Measurements from ENCODE around the gene MYO1C.
"Not testable (repeated sequence)": the region's sequence is repeated elsewhere in the genome, so short reads cannot be mapped to it uniquely, and the experiment has no call there.

MYO1C gene

GRCh38 chr17:1447052-1447451 lies 45.4 kb downstream of the MYO1C start:
- TF ChIP-seq CTCF (conservative IDR thresholded peaks at IDR 0.05; ENCODE audit: low read depth), result no peak
- ChIA-PET POLR2A (ENCODE audit: low non-redundant PET) (no interaction called here), CTCF (interaction anchor here (0.6 kb wide), 1 partner anchor 142 kb away, joined by 3 read pairs; no protein-coding TSS in a partner anchor)
- no peak overlapping the region for H3K27ac ChIP-seq
- DNase-seq (ENCODE audit: low spot score), result no peak

- TF ChIP-seq CTCF (conservative IDR thresholded peaks at IDR 0.05; ENCODE audit: low read depth), result no peak
- ChIA-PET POLR2A (ENCODE audit: low non-redundant PET) (no interaction called here), CTCF (no interaction called here)
- DNase-seq (ENCODE audit: low spot score), result no peak
- no peak overlapping the region for H3K27ac ChIP-seq
Measured at GRCh38 chr17:1446201-1446600, 46.3 kb downstream of the MYO1C start.

GRCh38 chr17:1445695-1446094 lies 46.8 kb downstream of the MYO1C start:
- POLR2A ChIA-PET (ENCODE audit: low non-redundant PET); H3K27ac ChIP-seq; DNase-seq (ENCODE audit: low spot score): not testable (repeated sequence)
- CTCF ChIA-PET, result interaction anchor here (0.7 kb wide), 1 partner anchor 25 kb away, joined by 3 read pairs; no protein-coding TSS in a partner anchor

GRCh38 chr17:1442721-1443120 lies 49.8 kb downstream of the MYO1C start:
- POLR2A ChIA-PET (ENCODE audit: low non-redundant PET); DNase-seq (ENCODE audit: low spot score); CTCF ChIA-PET; H3K27ac ChIP-seq: not testable (repeated sequence)

- CTCF ChIA-PET, result no interaction called here
Measured at GRCh38 chr17:1442187-1442586, 50.3 kb downstream of the MYO1C start.

GRCh38 chr17:1440921-1441320 lies 51.6 kb downstream of the MYO1C start:
- CTCF ChIA-PET, result no interaction called here
- POLR2A ChIA-PET (ENCODE audit: low non-redundant PET), result interaction anchor here (0.6 kb wide), 1 partner anchor 8 kb away, joined by 5 read pairs; no protein-coding TSS in a partner anchor
- peak overlapping the region; percentile 23 for H3K27ac ChIP-seq
- no peak for TF ChIP-seq CTCF (conservative IDR thresholded peaks at IDR 0.05; ENCODE audit: low read depth)
- DNase-seq (ENCODE audit: low spot score), result no peak

More at GRCh38 chr17:1442187-1442586, 50.3 kb downstream of the MYO1C start:
- no peak for TF ChIP-seq CTCF (conservative IDR thresholded peaks at IDR 0.05; ENCODE audit: low read depth)
- POLR2A ChIA-PET (ENCODE audit: low non-redundant PET), result no interaction called here
- H3K27ac ChIP-seq, result no peak overlapping the region
- no peak for DNase-seq (ENCODE audit: low spot score)

GRCh38 chr17:1438593-1439083 lies 53.8 kb downstream of the MYO1C start:
- no peak for TF ChIP-seq CTCF (conservative IDR thresholded peaks at IDR 0.05; ENCODE audit: low read depth)
- no peak for DNase-seq (ENCODE audit: low spot score)
- POLR2A ChIA-PET (ENCODE audit: low non-redundant PET), result no interaction called here
- peak overlapping the region; percentile 41 for H3K27ac ChIP-seq
- CTCF ChIA-PET, result no interaction called here

- CTCF ChIA-PET, result interaction anchor here (0.6 to 0.7 kb wide), 2 partner anchors 380 to 667 kb away, joined by 3 read pairs; no protein-coding TSS in a partner anchor
- POLR2A ChIA-PET (ENCODE audit: low non-redundant PET), result interaction anchor here (0.6 kb wide), 1 partner anchor 695 kb away, joined by 3 read pairs; no protein-coding TSS in a partner anchor
Measured at GRCh38 chr17:1435326-1435725, 57.2 kb downstream of the MYO1C start.

More at GRCh38 chr17:1435326-1435725, 57.2 kb downstream of the MYO1C start:
- no peak for TF ChIP-seq CTCF (conservative IDR thresholded peaks at IDR 0.05; ENCODE audit: low read depth)
- DNase-seq (ENCODE audit: low spot score), result no peak
- H3K27ac ChIP-seq, result peak overlapping the region; percentile 42; the same call in 1 of the 2 replicates
